SK-N-SH treated with all-trans-retinoic acid at 6 μM for 48 hours (cell line): ENCODE data around the gene PAPPA.

ENCODE experiments used
- ARNTL ChIP-seq: fragments of 450-650 bp; formaldehyde crosslinking; IDR thresholded peaks from 2 replicates; pipeline ENCODE4 v1.5.0; 2020; ENCODE audit warnings: low read depth, mild to moderate bottlenecking, moderate library complexity, borderline replicate concordance
- CSRNP3 ChIP-seq: fragments of 250-450 bp; sonication (Bioruptor Pico); IDR thresholded peaks from 2 replicates; pipeline ENCODE4 v1.5.1; 2021; ENCODE audit warnings: mild to moderate bottlenecking, moderate library complexity
- GLIS3 ChIP-seq: fragments of 250-450 bp; sonication (Bioruptor Pico); IDR thresholded peaks from 2 replicates; pipeline ENCODE4 v1.5.0; 2020; ENCODE audit warnings: mild to moderate bottlenecking, moderate library complexity
- ISL1 ChIP-seq: fragments of 250-450 bp; sonication (Bioruptor Pico); IDR thresholded peaks from 2 replicates; pipeline ENCODE4 v2.1.2; 2022; ENCODE audit warnings: mild to moderate bottlenecking, moderate library complexity
- PATZ1 ChIP-seq: fragments of 250-450 bp; sonication (Bioruptor Pico); IDR thresholded peaks from 2 replicates; pipeline ENCODE4 v1.8.0; 2020; ENCODE audit warnings: mild to moderate bottlenecking, moderate library complexity, borderline replicate concordance
- TSHZ2 ChIP-seq: fragments of 250-450 bp; sonication (Bioruptor Pico); IDR thresholded peaks from 2 replicates; pipeline ENCODE4 v1.5.0; 2020; ENCODE audit warnings: mild to moderate bottlenecking, moderate library complexity
- ZFP30 ChIP-seq: fragments of 450-650 bp; formaldehyde crosslinking; IDR thresholded peaks from 2 replicates; pipeline ENCODE4 v1.5.0; 2022; ENCODE audit warnings: mild to moderate bottlenecking, moderate library complexity

- no peak for TF ChIP-seq PATZ1 (CRISPR knock-in tag)
- TF ChIP-seq ZFP30: no peak
- TF ChIP-seq TSHZ2 (CRISPR knock-in tag): no peak
- TF ChIP-seq GLIS3: no peak
- TF ChIP-seq CSRNP3 (CRISPR knock-in tag): no peak
- no peak for TF ChIP-seq ARNTL (CRISPR knock-in tag)
- TF ChIP-seq ISL1 (CRISPR knock-in tag): no peak
Measured at GRCh38 chr9:116422119-116422979, 268.8 kb downstream of the PAPPA start.
